PC-9 (cell line): Measurements from ENCODE around the gene MYL6B. TPM values are rescaled to one million over a fixed set of nuclear protein-coding genes. Genes with fewer than 3 reads are reported as not detected.
A peak's percentile ranks its signal among the peaks of the same experiment; 100 is the strongest.

Source experiments
- BruUV-seq: library from RNA; stranded (reverse); fragments of 400-500 nt; replicated peaks from 2 replicates; lab custom pipeline; 2021; lab: Mats Ljungman, UMichigan
- CTCF ChIA-PET: fragments of 300-600 bp; sonication (Branson Sonifier 250); formaldehyde crosslinking; loops from one replicate; lab custom pipeline; 2022; ENCODE audit warnings: antibody characterized with exemption; lab: Charles Lee
- POLR2A ChIA-PET: fragments of 300-600 bp; sonication (Branson Sonifier 250); formaldehyde crosslinking; loops from one replicate; lab custom pipeline; 2022; ENCODE audit warnings: antibody characterized with exemption; ENCODE audit not compliant: unreplicated experiment; lab: Charles Lee
- DNase-seq, 2 experiments: peaks; one replicate each; pipeline versions ENCODE4 v3.0.0 to v3.0.0-alpha.2; 2015 to 2022; ENCODE audit warnings: mixed read lengths in 1 of 2
- H2AFZ ChIP-seq: fragments of 200-600 bp; sonication (generic); 2 replicates; pipeline ENCODE4 v1.8.1; 2017; ENCODE audit warnings: antibody characterized with exemption
- H3F3A ChIP-seq: fragments of 200-600 bp; sonication (generic); 2 replicates; pipeline ENCODE4 v1.8.1; 2017; ENCODE audit warnings: antibody characterized with exemption, mild to moderate bottlenecking, low read depth; ENCODE audit not compliant: insufficient read depth
- H3K27ac ChIP-seq: fragments of 200-600 bp; sonication (generic); 2 replicates; pipeline ENCODE4 v1.6.1; 2016; ENCODE audit warnings: mixed run types
- H3K27me3 ChIP-seq: fragments of 200-600 bp; sonication (generic); 2 replicates; pipeline ENCODE4 v1.6.1; 2016; ENCODE audit warnings: low read depth, mixed run types; ENCODE audit not compliant: insufficient read depth
- H3K36me3 ChIP-seq: fragments of 200-600 bp; sonication (generic); 2 replicates; pipeline ENCODE4 v1.6.1; 2016; ENCODE audit warnings: low read depth, mixed run types
- H3K4me1 ChIP-seq: fragments of 200-600 bp; sonication (generic); replicated peaks from 2 replicates; pipeline ENCODE4 v1.6.1; 2016; ENCODE audit warnings: mixed run types; ENCODE audit not compliant: insufficient read depth
- H3K4me2 ChIP-seq: fragments of 200-600 bp; sonication (generic); 2 replicates; pipeline ENCODE4 v1.6.1; 2017; ENCODE audit warnings: mixed run types
- H3K4me3 ChIP-seq: fragments of 200-600 bp; sonication (generic); 2 replicates; pipeline ENCODE4 v1.6.1; 2016; ENCODE audit warnings: mixed run types
- H3K79me2 ChIP-seq: fragments of 200-600 bp; sonication (generic); 2 replicates; pipeline ENCODE4 v1.6.1; 2017; ENCODE audit warnings: low read depth, mixed run types
- H3K9me2 ChIP-seq: fragments of 200-600 bp; sonication (generic); 2 replicates; pipeline ENCODE4 v1.8.1; 2017; ENCODE audit warnings: mild to moderate bottlenecking; ENCODE audit not compliant: insufficient read depth
- H3K9me3 ChIP-seq: fragments of 200-600 bp; sonication (generic); 2 replicates; pipeline ENCODE4 v1.8.1; 2016; ENCODE audit warnings: low read depth; ENCODE audit not compliant: insufficient read depth
- H4K20me1 ChIP-seq: fragments of 200-600 bp; sonication (generic); 2 replicates; pipeline ENCODE4 v1.8.1; 2017; ENCODE audit not compliant: insufficient read depth
- EZH2 ChIP-seq: fragments of 200-600 bp; sonication (generic); IDR thresholded peaks from 2 replicates; pipeline ENCODE4 v1.8.0; 2017; ENCODE audit warnings: antibody characterized with exemption, low read depth
- intact Hi-C: fragments of 100-400 bp; cut with micrococcal nuclease; formaldehyde crosslinking; loops from one replicate; pipeline ENCODE4 v1.10.0; 2022; ENCODE audit not compliant: unreplicated experiment
- total RNA-seq: library from RNA; stranded (reverse); gene quantifications from 2 replicates; pipeline ENCODE4 v1.2.3, GENCODE V29; 2021
- TF ChIP-seq, protein P1 (sequence below): fragments of 200-600 bp; sonication (generic); conservative IDR thresholded peaks from 2 replicates; pipeline ENCODE4 v1.6.1; 2017; ENCODE audit warnings: mixed run types, antibody characterized with exemption, mild to moderate bottlenecking, moderate library complexity

The MYL6B gene
- total RNA-seq, 1 experiment from 2014 or later: 121 TPM

DNA sequence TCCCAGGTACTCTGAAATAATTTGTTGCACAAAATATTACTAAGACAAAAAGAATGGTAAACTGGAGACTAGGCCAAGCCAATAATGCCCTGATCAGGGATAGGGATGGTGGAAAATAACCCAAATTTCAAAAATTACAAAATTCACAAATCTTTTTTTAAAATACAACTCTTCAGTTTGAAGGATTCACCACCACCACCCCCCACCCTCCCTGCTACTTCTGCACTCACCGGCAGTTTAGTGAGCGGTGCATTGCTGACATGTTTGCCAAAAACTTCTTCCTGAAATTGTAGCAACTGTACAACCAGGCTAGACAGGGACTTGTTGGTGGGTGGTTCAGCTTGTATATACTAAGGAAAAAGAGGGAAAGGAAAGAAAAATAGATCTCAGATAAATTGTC is 34.6 kb downstream of the MYL6B start:
- no peak overlapping the region for H2AFZ ChIP-seq
- ChIA-PET CTCF (no interaction called here), POLR2A (no interaction called here)
- peak overlapping the region; percentile 97 for H3K4me2 ChIP-seq
- H3K9me2 ChIP-seq: no peaks in the 10 kb centered on the region
- H3K4me1 ChIP-seq: peaks cover 28% of the 10 kb centered on the region
- TF ChIP-seq, protein P1, sequence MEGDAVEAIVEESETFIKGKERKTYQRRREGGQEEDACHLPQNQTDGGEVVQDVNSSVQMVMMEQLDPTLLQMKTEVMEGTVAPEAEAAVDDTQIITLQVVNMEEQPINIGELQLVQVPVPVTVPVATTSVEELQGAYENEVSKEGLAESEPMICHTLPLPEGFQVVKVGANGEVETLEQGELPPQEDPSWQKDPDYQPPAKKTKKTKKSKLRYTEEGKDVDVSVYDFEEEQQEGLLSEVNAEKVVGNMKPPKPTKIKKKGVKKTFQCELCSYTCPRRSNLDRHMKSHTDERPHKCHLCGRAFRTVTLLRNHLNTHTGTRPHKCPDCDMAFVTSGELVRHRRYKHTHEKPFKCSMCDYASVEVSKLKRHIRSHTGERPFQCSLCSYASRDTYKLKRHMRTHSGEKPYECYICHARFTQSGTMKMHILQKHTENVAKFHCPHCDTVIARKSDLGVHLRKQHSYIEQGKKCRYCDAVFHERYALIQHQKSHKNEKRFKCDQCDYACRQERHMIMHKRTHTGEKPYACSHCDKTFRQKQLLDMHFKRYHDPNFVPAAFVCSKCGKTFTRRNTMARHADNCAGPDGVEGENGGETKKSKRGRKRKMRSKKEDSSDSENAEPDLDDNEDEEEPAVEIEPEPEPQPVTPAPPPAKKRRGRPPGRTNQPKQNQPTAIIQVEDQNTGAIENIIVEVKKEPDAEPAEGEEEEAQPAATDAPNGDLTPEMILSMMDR: no peak
- no peak for TF ChIP-seq EZH2
- no peak overlapping the region for H3K27ac ChIP-seq
- intact Hi-C loops: no loop called here
- BruUV-seq: no TSS peak
- H4K20me1 ChIP-seq: no peaks in the 10 kb centered on the region
- H3K4me3 ChIP-seq: no peak overlapping the region
- no peaks in the 10 kb centered on the region for H3K27me3 ChIP-seq
- DNase-seq: no peak
- peaks cover 27% of the 10 kb centered on the region; the same call in 1 of the 2 replicates for H3F3A ChIP-seq
- H3K36me3 ChIP-seq: peaks cover 17% of the 10 kb centered on the region
- no peaks in the 10 kb centered on the region for H3K9me3 ChIP-seq
- peaks cover 30% of the 10 kb centered on the region for H3K79me2 ChIP-seq

DNA sequence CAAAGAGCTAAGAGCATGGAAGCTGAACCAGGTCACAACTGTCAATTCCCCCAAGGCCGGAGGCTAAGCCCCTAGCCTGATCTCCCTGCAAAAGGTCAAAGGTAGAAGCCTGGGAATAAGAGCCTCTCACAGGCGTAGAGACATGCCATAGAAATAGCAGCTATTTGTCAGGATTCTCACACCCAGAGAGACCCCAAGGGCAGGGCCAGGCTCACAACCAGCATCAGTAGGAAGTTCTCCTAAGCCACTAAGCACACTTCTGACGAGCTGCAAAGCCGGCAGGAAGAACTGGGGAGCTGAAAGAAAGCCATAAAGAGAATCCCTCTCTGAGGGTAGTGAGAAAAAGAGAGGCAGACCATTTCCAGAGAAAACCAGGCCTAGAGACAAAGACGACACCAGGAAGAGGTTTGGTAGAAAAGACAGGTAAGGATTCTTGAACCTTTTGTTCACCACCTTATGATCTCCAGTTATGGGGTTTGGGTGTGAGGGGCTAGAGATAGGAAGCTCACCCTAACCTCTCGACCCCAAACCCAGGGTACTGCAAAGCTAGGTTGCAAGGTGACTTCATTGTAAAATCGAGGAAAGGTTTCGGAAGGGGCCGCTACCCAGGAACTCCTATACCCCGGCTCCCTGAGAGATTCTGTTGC is 35.9 kb downstream of the MYL6B start:
- Histone ChIP-seq H3K79me2 (peaks cover 30% of the 10 kb centered on the region), H3F3A (peaks cover 33% of the 10 kb centered on the region; the same call in 1 of the 2 replicates), H3K27me3 (no peaks in the 10 kb centered on the region), H3K27ac (no peak overlapping the region), H3K9me3 (no peaks in the 10 kb centered on the region), H3K4me1 (peaks cover 28% of the 10 kb centered on the region), H4K20me1 (no peaks in the 10 kb centered on the region), H3K36me3 (peaks cover 11% of the 10 kb centered on the region), H3K4me2 (peak overlapping the region; percentile 97), H3K4me3 (peak overlapping the region; percentile 87), H2AFZ (peak overlapping the region; percentile 67), H3K9me2 (no peaks in the 10 kb centered on the region)
- CTCF ChIA-PET: interaction anchor here (0.5 to 1.8 kb wide), 5 partner anchors 65 to 1028 kb away, joined by 3 to 7 read pairs (median 4); partner anchors contain the start of gene NXPH4
- POLR2A ChIA-PET: interaction anchor here (1.3 kb wide), 1 partner anchor 61 kb away, joined by 13 read pairs; the partner anchor contains the start of gene ESYT1
- no peak for DNase-seq
- intact Hi-C loops: loop anchor here (1.0 to 2.0 kb wide), 2 partner anchors 141 to 191 kb away; partner anchors contain the start of gene SUOX
- TF ChIP-seq, protein P1: no peak
- no peak for TF ChIP-seq EZH2
- BruUV-seq: TSS peak; percentile 27

DNA sequence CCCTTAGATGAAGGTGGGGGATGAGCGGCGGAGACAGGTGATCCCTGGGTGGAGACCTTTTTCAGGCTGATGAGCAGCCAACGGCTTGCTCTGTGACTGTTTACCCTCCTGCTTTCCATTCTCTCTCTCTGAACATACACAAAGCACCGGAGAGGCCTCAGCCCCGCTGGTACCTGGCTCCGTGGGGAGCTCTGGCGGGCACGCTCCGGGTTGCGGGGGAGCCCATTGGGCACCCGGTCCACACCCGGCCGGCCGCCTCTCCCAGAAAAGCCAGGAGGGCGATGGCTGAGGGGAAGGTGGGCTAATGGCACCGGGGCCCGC is 36.4 kb downstream of the MYL6B start:
- Histone ChIP-seq H3F3A (peaks cover 37% of the 10 kb centered on the region; the same call in 1 of the 2 replicates), H4K20me1 (no peaks in the 10 kb centered on the region), H3K79me2 (peaks cover 30% of the 10 kb centered on the region), H3K4me1 (peaks cover 28% of the 10 kb centered on the region), H3K27me3 (no peaks in the 10 kb centered on the region), H3K27ac (no peak overlapping the region), H2AFZ (peak overlapping the region; percentile 67), H3K4me3 (peak overlapping the region; percentile 87), H3K9me2 (no peaks in the 10 kb centered on the region), H3K9me3 (no peaks in the 10 kb centered on the region), H3K4me2 (peak overlapping the region; percentile 97), H3K36me3 (peaks cover 11% of the 10 kb centered on the region)
- ChIA-PET POLR2A (interaction anchor here (1.3 kb wide), 1 partner anchor 61 kb away, joined by 13 read pairs; the partner anchor contains the start of gene ESYT1), CTCF (interaction anchor here (0.6 to 1.8 kb wide), 5 partner anchors 33 to 1028 kb away, joined by 3 to 14 read pairs (median 6); partner anchors contain the start of genes ESYT1, NXPH4, RNF41 and ZC3H10)
- no TSS peak for BruUV-seq
- DNase-seq: no peak
- TF ChIP-seq EZH2: no peak
- TF ChIP-seq, protein P1: no peak
- intact Hi-C loops: loop anchor here (1.0 to 2.0 kb wide), 3 partner anchors 62 to 192 kb away; partner anchors contain the start of gene SUOX
